NCI-H526 (cell line): Measurements from ENCODE around the gene ARHGAP9.

Experiments used
- DNase-seq, 2 experiments: peaks; one replicate each; lab custom pipeline; 2025; lab: John Stamatoyannopoulos, UW

ARHGAP9 gene

GRCh38 chr12:57472391-57472790, 7.3 kb downstream of the ARHGAP9 start:
- no peak for DNase-seq

DNA sequence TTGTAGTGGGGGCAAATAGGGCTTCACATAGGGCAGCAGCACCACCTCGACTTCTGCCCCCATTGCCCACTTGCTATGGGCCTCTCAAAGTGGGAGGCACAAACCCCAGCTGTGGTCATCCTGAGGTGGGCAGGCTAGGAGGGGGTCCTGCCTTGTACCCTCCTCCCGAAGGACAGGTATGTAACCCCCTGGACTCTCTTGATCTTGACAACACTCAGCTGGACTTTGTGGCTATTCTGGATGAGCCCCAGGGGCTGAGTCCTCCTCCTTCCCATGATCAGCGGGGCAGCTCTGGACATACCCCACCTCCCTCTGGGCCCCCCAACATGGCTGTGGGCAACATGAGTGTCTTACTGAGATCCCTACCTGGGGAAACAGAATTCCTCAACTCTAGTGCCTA, 8.0 kb downstream of the ARHGAP9 start:
- DNase-seq: no peak

- no peak for DNase-seq
Measured at GRCh38 chr12:57470970-57471656, 8.6 kb downstream of the ARHGAP9 start.

- no peak for DNase-seq
Measured at GRCh38 chr12:57470286-57470969, 9.2 kb downstream of the ARHGAP9 start.

GRCh38 chr12:57469296-57470164, 10.1 kb downstream of the ARHGAP9 start:
- DNase-seq: no peak

DNA sequence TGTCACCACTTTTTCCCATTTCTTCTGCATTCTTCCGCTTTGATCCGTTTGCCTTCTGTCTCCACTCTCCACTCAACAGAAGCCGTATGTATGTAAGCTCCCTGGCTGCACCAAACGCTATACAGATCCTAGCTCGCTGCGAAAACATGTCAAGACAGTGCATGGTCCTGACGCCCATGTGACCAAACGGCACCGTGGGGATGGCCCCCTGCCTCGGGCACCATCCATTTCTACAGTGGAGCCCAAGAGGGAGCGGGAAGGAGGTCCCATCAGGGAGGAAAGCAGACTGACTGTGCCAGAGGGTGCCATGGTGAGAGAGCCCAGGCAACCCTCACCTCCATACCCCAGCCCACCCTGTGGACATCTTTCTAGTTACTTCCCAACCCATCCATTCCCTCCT, 11.8 kb downstream of the ARHGAP9 start:
- DNase-seq: no peak

- DNase-seq: no peak
Measured at GRCh38 chr12:57467212-57467874, 12.3 kb downstream of the ARHGAP9 start.

- DNase-seq: no peak
Measured at GRCh38 chr12:57465747-57466505, 13.7 kb downstream of the ARHGAP9 start.

DNA sequence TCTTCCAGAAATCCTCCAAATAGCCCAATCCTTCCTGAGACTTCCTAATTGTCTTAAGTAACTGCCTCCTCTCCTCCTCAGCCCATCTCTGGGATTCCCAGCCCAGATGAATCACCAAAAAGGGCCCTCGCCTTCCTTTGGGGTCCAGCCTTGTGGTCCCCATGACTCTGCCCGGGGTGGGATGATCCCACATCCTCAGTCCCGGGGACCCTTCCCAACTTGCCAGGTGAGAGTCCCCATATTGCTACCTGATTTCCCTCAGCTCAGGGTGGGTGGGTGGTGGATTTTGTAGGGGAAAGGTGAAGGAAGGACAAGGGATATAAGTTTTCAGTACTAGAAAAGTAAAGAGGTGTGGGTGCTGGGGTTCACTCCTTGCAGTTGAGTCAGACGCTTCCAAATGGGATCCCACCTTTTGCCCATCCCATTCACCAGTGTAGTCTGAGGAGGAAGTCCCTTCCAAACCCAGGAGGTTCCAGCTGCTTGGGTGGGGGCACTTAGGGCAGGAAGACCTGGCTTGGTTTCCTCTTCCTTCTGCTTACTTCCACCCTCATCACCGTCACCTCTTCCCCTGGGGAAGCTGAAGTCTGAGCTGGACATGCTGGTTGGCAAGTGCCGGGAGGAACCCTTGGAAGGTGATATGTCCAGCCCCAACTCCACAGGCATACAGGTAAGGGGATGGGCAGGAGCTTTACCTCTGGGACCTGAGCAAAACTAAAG, 14.5 kb downstream of the ARHGAP9 start:
- no peak for DNase-seq

DNA sequence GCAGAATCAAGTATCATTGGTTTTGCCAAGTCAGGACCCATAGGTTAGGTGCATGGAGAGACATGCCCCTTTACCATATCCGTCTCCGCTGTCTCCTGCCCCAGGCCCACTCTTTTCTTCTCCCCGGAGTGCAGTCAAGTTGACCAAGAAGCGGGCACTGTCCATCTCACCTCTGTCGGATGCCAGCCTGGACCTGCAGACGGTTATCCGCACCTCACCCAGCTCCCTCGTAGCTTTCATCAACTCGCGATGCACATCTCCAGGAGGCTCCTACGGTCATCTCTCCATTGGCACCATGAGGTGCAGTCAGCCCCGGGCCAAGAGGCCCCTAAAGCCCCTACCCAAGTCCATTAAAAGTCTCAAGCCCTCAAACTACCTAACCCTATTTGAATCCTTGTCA, 15.1 kb downstream of the ARHGAP9 start:
- no peak for DNase-seq

- DNase-seq: no peak
Measured at GRCh38 chr12:57462912-57463253, 16.8 kb downstream of the ARHGAP9 start.

GRCh38 chr12:57462251-57462911, 17.3 kb downstream of the ARHGAP9 start:
- peak; percentile 91 to 93 for DNase-seq

DNA sequence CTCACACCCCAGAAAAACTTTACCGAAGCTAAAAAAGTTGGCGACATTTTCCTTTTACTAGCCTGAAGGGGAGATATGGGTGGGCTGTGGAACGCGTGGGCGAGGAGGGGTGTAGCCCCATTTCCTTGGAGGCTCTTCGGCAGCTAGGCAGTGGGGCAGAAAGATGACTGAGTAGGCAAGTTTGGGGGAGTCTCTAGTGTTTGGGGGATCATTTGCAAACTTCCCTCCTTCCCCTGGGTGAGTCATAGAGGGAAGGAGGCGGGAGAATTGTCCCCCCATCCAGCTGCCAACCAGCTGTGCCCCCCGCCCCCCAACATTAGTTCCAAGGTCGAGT, 17.8 kb downstream of the ARHGAP9 start:
- peak in 1 of 2 experiments; percentile 31 for DNase-seq

GRCh38 chr12:57461276-57461916, 18.3 kb downstream of the ARHGAP9 start:
- peak in 1 of 2 experiments; percentile 35 for DNase-seq

- DNase-seq: peak in 1 of 2 experiments; percentile 34
Measured at GRCh38 chr12:57460841-57461275, 18.8 kb downstream of the ARHGAP9 start.

DNA sequence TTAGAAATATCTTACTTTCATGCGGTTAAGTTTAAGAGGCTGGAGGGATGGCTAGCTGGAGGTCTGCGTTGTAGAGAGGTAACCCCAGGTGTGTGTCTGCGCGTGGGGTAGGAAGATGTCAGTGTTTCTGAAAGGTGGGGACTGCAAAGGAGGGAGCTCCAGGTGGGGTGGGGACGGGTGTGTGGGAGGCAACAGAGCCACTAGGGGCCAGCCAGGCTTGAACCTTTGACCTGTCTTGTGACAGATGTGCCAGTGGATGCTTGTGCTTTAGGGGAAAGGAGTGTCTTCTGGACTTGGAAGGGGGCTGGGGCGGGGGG, 19.2 kb downstream of the ARHGAP9 start:
- DNase-seq: peak in 1 of 2 experiments; percentile 35

- DNase-seq: no peak
Measured at GRCh38 chr12:57459750-57460467, 19.8 kb downstream of the ARHGAP9 start, which contains the start of gene GLI1. Gene GLI1, plus strand, starts transcription at chr12:57459785. Its CDS starts 3,907 bp downstream, at chr12:57463692.

GRCh38 chr12:57459055-57459749, 20.5 kb downstream of the ARHGAP9 start:
- peak; percentile 77 to 95 for DNase-seq

DNA sequence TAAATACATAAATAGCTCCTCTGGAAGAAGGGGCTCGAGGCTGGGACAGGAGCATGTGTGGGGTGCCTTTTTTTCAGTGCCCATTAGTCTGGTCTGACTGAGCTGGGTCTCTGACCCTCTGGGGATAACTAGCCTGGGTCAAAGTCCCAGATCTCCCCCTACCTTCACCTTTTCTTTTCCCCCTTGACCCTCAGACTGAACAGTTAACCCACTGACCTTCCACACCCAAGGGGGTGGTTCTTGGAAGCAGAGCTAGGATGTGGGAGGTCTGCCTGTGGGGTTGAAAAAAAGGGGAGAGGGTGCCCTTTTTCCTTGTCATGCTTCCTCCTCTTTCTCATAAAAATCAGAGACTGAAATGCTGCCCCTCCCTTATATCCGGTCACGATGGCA, 21.0 kb downstream of the ARHGAP9 start:
- DNase-seq: no peak
